Measurements from ENCODE around the gene ADAMTSL3.

- TF ChIP-seq CTCF (IDR thresholded peaks at IDR 0.05) (no peak), POLR2A (IDR thresholded peaks at IDR 0.05) (no peak)
Observed at GRCh38 chr15:83887404-83887803, 233.5 kb downstream of the ADAMTSL3 start.

All from lower leg skin (tissue), 3 donors.